Measurements from ENCODE around the gene SLC25A21.
"Not testable (repeated sequence)": the region's sequence is repeated elsewhere in the genome, so short reads cannot be mapped to it uniquely, and the experiment has no call there.

Gene SLC25A21

DNA sequence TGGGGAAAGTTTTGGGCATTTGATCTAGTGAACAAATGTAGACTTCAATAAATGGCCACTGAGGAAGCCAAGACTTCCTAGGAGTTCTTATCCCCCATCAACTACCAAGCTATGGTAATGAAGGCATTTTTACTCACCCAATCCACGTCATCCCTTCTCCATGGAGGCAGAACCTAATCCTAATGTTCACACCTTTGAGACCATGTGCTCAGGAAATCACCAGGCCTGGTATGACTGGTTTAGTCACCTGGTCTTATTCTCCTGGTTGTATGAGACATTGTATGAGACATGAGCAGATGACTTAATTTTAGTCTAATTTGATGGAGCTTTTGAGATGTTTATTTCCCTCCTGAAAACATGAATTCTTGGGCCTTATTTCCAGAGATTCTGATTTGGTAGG is 422.2 kb downstream of the SLC25A21 start:
- DNase-seq: no peak

DNA sequence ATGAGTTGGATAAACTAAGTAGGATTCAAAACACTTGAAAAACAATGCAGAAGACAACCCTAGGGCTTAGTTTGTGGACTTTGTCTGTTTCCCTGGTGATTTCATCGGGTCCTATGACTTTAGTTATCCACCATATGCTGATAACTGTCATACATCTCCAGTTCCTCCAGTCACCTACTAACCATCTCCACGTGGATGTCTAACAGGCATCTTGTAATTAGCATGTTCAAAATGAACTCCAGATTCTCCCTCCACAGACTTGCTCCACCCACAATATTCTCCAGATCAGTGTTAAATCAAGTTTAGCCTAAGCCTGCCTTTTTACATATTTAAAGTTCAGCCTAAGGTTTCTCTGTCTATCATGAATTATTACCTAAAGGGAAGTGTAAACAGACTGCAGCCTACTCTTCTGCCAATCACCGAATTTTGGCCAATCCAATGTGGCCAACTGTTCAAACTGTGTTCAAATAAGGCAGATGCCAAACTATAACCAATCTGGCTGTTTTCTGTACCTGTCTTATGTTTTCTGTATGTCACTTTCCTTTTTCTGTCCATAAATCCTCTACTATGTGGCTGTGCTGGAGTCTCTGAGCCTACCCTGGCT is 423.7 kb downstream of the SLC25A21 start:
- no peak for DNase-seq

DNA sequence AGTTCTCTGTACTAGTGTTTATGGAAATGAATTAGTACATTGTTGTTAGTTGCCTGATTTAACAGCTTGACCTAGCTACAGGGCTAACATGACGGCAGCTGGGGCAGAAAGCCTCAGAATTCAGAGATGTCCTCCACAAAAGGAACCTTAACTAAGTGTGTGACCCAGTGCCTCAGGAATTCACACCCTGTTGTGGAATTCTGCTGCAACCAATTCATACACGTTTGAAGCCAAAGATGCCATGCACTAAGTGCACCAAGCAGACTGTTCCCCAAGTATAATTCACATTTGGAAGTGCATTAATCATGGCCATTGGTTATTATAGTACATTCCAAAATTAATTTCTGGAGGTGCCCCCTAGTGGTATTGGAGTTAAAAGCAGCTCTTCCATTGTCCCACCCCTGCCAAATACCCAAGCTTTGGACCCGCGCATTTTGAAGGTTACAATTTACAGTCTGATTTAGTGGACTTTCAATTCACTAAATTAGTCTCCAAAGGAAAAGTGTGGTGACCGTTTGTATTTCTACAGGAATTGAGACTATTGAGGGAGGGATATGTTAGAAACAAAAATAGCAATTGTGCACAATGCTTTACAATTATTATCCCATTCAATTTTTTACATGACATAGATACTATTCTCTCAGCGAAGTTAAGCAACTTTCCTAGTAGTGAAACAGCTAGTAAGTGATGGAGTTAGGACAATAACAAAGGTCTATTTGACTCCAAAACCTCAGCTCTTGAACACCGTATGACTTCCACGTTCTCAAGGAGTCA is 424.8 kb downstream of the SLC25A21 start:
- DNase-seq: peak; percentile 31

DNA sequence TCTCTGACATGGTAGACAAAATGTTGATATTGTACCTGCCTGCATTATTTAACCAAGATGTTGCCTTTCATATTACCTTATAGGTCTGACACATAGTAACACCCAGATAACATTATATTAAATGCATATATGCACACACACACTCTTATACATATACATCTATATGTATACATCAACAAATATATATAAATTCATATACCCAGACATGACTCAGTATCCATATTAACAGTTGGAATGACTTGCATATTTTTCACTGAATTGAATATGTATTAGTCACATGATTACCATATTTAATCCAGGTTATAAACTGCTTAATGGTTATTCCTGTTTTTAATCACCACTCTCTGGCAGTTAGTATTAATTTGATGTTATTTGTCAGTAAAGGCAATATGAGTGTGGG is 425.5 kb downstream of the SLC25A21 start:
- no peak for DNase-seq

DNA sequence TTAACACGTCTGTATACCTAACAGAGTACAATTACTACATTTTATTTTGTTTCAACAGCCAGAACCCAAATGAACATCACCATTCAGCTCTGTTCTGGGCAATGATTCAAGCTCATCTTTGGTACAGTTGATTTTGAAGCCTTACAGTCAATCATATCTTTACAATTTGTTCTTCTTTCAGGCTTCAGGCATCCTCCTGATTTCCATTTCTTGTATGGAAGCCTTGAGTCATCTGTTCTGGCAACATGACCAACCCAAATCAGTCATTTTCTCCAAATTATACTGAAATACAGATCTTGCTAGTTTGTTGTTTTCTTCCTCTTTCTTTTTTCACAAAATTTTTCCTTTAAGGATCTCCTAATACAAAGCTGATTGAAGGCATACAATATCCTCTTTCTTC is 430.5 kb downstream of the SLC25A21 start:
- DNase-seq: no peak

DNA sequence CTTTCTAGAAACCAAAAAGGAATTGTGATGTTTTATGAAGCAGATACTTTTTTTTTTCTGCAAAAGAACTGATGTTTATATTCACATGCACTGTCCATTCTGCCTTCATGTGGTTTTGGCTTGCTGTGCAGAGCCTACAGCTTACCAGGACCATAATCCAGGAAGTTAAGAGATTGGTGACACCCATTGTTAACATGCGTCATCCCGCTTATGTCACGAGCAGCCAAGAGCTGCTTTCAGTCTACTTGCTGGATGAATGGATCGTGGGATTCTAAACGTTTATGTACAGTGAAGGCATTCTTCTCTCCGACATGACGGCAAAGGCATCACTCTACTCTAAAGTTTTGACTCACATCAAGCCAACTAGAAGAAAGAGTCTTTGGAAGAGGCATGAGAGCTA is 434.1 kb downstream of the SLC25A21 start:
- DNase-seq: no peak

DNA sequence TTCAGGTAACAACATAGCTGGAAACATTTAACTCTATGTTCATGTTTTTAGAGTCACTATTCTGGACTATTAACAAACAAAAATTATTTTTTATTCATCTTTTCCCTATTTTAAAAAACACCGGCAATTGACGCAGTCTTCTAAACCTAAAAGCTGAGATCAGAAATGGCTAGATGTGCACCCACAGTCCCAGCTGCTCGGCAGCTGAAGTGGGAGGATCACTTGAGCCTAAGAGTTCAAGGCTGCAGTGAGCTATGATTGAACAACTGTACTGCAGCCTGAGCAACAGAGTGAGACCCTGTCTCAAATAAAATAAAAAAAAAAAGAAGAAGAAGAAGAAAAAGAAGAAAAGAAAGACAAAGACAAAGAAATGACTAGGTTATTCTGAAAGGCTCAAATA is 446.3 kb downstream of the SLC25A21 start:
- no peak for DNase-seq

DNA sequence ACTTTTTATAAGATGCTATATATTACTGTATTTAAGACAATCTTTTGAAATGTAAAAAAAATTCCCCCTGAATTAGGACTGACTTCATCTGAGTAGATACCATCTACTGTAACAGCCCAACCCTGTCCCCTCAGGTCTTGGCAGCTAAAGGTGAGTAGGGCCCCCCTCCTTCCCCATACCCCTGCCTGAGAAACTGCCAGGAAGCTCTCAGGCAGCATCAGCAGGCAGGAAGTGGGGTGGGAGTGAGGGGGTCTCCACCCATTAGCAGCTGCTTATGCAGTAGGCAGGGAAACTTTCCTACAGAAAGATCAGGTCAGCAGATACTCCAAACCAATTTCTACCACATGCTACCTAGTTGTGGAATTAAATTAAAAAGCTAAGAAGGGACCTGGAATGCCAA is 448.2 kb downstream of the SLC25A21 start:
- no peak for DNase-seq

DNA sequence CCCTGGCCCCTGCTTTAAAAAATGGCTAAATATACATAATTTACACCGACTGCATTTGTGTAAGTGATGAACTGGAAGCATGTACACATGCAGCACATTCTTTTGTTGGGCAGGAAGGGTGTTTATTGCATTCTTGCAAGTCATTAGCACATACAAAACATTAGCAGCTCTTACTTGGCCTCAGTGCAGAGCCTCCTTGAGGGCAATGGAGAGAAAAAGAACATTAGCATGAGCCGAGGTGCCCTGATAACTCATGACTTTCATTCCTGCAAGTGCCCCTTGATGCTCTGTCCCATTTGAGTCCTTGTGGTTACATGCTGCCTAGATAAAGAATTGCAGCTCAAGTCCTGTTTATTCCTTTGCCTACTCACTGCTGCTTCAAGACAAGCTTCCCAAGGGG is 448.9 kb downstream of the SLC25A21 start:
- DNase-seq: no peak

DNA sequence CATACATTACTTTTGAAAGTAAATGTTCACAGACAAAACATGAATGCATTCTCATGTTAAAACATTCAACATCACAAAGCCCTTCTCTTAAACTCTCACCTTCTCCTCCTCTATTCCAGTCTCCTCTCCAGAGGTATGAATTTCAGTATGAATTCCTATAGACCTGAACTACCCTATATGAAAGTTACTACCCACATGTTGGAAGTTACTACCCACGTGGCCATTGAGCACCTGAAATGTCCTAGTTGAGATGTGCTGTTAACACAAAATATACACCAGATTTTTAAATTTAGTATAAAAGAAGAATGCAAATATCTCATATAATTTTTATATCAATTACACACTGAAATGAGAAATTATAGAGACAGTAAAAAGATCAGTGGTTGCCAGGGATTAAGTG is 450.5 kb downstream of the SLC25A21 start:
- no peak for DNase-seq

DNA sequence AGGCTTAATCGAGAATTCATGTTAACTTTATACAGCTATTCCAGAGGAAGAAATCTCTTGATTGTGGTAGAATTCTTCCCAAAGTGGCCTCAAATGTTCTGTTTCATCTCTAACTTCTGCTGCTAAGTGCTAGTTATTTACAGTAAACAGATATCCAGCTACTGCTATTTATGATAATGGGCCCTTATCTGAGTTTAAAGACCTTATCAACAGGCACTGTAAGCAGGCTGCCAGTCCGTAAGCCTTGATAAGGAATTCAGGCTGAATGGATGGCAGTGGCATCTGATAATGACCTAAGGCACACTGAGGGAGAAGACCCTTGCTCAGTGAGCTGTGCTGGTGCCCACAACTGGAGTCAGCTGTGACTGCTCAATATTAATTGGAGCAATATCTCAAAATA is 451.7 kb downstream of the SLC25A21 start:
- no peak for DNase-seq

DNA sequence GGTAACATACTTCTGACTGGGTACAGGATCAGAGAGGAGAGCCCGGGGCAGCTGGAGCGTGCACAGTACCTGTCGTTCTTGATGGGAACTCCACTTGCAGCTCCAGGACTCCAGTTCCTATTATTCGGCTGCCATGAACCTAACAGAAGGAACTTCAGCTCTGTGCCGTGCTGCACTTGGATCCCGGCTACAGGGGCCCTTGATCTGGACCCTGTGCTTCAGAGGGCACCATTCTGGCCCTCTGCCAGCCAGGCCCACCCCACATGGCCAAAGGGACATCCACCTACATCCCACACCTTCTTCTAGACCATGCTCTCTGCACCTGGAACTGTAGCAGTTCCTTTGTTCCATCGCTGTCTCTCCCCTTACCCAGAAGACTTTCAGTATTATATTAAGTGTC is 452.6 kb downstream of the SLC25A21 start:
- no peak for DNase-seq

DNA sequence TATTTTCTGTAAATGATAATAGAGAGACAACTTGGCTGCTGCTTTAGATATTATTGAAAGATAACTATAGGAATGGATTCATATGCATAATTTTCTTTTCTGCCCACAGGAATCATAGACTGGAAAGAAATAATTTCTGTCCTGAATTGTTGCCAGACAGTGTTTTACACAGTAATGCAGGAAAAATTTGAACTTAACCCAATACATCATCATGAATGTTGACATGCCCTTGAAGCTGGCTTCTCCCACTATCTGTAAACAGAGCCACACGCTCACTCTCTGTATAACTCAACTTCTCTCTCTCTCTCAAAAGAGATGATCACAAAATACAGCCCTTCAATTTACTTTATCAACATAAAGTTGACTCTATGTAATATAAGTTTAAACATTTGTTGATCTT is 454.2 kb downstream of the SLC25A21 start:
- DNase-seq: no peak

DNA sequence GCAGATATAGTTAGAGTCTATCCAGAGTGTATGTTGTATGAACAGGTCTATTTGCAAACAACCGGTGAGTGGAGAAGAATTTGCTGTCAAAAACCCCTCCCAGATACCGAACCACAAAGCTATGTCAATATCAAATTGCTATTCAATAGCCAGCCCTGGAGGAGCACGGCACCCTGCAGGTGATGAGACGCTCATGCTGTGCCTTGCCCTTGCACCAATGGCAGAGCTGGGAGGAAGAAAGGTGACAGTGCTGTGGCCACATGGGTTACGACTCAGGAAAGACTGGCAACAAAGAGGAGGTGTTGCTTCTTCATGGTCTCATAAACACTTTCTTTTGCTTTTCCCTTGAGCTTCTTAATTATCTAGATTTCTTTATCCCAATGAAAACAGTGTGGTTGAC is 455.0 kb downstream of the SLC25A21 start:
- DNase-seq: no peak

DNA sequence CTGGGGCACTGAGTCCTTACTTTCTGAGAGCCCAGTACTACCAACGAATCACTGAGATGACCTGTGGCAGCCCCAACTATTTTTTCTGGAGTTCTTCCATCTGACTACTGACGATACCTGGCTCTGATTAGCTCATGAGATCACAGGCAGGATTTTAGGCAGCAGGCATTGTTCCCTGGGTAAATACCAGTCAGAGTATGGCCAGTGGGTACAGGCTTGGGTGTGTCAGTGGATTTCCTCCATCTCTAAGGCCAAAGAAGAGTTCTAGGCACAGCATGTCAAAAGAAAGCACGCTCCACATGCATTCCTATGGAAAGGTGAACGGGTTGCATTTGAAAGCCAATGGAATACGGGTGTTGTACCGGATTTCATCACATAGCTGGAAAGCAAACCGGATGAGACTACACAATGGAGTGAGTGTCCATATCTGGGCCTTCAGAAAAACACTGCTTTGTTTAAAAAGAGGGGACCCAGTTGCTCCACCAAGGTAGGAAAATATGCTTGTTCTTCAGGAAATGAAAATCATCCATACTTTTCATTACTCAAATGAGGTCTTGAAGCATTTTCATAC is 455.7 kb downstream of the SLC25A21 start:
- DNase-seq: no peak

DNA sequence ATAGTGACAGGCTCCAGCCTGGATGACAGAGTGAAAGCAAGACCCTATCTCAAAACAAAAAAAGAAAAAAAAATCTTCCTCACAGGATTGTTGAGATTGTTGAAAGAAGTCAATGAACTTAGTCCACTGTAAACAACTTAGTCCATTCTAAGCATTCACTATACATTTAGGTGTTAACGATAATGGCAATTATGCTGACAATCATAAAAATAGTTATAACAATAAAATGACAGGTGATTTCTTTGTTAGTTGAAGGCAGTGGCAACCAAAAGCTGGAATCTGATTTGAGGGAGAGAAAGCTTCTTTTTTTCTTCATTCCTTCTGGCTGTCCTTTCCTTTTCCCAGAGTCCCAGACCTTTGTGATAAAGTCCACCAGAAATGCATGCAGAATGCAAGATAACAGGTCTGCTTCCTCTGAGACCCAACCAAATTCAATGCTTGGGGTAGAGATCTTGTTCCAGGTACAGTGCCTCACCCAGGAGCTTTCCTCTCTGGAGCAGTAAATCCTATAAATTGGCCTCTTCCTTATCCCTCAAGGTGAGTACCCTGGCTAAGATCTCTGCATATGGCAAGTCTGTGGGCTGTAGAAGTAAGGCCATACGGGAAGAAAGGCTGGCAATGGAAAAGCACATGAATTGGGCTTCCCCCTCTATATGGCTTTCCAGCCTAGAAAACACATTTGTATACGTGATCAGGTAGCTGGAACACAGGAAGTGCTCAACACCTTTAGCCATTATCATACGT is 458.3 kb downstream of the SLC25A21 start:
- no peak for DNase-seq

DNA sequence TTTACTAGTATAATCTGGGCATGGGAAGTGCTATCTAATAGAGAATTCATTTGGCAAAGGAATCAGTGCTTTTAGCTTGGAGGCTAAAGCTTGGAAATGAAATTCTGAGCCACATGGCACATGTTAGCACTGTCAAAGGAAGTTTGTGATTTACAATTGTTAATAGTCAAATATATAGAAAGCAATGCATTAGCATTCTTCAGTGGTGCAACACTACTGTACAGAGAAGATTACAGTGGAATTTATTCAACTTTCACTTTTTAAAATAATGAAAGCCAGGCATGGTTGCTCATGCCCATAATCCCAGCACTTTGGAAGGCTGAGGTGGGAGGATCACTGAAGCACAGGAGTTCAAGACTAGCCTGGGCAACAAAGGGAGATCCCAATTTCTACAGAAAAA is 464.8 kb downstream of the SLC25A21 start:
- no peak for DNase-seq

DNA sequence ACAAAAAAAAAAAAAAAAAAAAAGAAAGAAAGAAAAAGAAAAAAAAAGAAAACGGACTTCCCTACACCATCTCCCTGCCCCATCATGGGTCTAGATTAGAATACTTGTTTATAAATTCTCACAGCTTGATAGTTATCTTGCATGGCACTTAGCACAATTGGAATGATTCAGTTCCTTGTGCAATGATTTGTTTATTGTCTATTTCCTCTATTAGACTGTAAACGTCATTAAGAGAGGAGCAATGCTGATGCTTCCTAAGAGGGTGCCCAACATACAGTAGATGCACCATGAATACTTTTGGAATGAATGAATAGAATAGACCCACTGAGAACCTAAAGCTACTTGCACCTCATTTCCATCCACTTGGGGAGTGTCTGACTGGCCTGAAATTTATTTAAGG is 469.9 kb downstream of the SLC25A21 start:
- no peak for DNase-seq

DNA sequence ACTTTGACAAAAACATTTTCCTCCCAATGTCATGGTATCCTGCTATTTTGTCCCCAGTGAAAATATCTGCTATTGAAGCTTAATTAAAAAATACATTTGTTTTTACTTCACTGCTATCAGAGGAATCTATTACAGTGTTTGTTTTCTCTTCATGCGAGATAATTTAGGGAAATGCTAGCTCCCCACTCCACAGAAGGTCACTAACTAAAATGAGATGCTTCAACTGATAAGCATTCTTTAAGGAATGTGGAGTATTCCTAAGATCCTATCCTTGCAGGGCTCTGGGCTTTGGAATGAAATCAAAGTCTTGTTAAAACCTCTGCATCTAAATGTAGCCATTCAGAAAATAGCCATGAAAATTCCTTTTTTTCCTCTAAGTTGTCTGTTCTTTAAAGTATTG is 471.3 kb downstream of the SLC25A21 start:
- no peak for DNase-seq

DNA sequence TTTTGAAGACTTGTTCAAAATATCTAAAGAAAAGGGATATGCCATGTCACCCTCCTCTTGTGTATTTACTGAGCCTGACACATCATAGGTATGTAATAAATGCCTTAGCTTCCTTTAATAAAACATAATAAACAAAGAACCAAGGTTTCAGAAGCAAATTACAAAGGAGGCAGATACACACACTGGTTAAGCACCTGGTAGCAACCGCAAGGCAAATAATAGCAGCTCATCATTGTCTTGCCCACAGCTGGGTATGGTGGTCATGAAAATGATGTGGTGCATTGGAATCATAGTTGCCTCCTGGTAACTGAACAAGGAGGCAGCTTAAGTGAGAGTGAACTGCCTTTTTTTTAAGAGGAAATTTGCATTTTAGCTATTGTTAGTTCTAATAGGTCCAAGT is 471.8 kb downstream of the SLC25A21 start:
- DNase-seq: no peak

DNA sequence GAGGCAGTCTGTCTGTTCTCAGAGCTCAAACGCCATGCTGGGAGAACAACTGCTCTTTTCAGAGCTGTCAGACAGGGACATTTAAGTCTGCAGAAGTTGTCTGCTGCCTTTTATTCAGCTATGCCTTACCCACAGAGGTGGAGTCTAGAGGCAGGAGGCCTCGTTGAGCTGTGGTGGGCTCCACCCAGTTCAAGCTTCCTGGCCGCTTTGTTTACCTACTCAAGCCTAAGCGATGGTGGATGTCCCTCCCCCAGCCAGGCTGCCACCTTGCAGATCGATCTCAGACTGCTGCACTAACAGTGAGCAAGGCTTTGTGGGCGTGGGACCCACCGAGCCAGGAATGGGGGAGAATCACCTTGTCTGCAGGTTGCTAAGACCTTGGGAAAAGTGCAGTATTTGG is 473.0 kb downstream of the SLC25A21 start:
- DNase-seq: not testable (repeated sequence)

DNA sequence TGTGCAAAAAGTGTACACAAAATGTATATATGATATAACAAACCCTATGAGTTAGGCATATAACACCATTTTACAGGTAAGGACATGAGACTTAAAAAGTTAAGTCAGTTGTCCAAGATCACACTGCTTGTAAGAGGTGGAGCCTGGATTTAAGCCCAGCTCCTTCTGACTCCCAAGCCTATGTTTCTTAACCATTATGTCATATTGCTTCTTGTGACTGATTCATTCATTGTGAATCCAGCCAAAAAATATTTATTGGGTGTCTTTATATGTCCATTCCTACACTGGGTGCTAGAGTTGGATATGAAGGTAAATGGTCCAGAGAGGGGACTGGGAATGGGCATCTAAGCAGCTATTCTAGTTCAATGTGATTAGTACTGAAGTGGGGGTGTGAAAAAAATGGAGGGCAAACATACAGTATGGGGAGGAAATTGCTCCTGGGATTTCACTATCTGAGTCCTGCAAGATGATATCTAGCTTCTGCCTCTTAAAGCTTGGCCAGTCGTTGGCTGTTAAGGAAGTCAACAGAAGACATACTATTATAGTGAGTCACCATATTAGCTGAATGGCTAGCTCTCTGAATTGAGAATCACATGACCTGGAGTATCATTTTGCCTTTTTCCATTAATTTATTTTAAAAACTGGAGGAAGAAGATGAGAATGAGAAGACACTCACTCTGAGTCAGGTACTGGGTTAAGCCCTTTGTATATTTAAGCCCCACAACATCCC is 481.9 kb downstream of the SLC25A21 start:
- no peak for DNase-seq

DNA sequence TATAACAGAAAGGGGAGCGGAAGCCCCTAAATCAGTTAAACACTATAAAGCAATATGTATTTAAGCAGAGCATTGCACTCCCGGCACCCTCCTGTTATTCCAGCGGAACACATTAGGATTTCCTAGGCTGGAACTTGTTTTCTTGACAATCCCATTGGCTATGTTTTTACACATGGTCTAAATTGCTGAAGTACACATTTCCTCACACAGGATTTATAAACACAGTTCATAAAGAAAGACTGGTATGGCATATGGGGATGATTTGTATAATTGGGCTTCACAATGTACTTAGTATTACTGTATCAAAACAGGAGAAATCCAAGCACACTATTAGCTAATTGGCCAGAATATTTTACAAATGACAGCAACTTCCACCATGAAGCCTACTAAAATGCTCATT is 487.5 kb downstream of the SLC25A21 start:
- no peak for DNase-seq

Measured in NCI-H1105 treated with DMSO at 0.1 percent for 48 hours (cell line).